NCI-H460 (cell line): ENCODE results near the gene SHD. TPM values are rescaled to one million over a fixed set of nuclear protein-coding genes. Genes with fewer than 3 reads are reported as not detected.
"Not testable (repeated sequence)": the region's sequence is repeated elsewhere in the genome, so short reads cannot be mapped to it uniquely, and the experiment has no call there.

Experiments used
- DNase-seq: peaks from one replicate; pipeline ENCODE4 v3.0.0-alpha.2; 2016; ENCODE audit warnings: low read depth; ENCODE audit errors: extremely low read depth
- total RNA-seq: library from RNA; depleted of rRNA; stranded (reverse); fragments of >200 nt; shearing (Covaris generic); gene quantifications from 2 replicates; pipeline ENCODE4 v1.2.3, GENCODE V29; 2014; rRNA removed

Gene SHD
- total RNA-seq, 1 experiment from 2014 or later, result not detected

GRCh38 chr19:4322942-4323665 is 44.0 kb downstream of the SHD start:
- no peak for DNase-seq

GRCh38 chr19:4323692-4324091 is 44.6 kb downstream of the SHD start:
- DNase-seq, result no peak

- DNase-seq, result no peak
These were observed 45.2 kb downstream of the SHD start for GRCh38 chr19:4324228-4324627.

GRCh38 chr19:4326215-4326836 is 47.3 kb downstream of the SHD start:
- no peak for DNase-seq

GRCh38 chr19:4326837-4327251 is 47.8 kb downstream of the SHD start:
- DNase-seq, result no peak

- no peak for DNase-seq
These were observed 48.3 kb downstream of the SHD start for GRCh38 chr19:4327252-4327876.

GRCh38 chr19:4327877-4328242 is 48.8 kb downstream of the SHD start:
- DNase-seq, result no peak

- DNase-seq, result no peak
These were observed 49.4 kb downstream of the SHD start for GRCh38 chr19:4328243-4328990.

GRCh38 chr19:4328991-4329681 is 50.1 kb downstream of the SHD start:
- DNase-seq, result not testable (repeated sequence)

- DNase-seq, result no peak
These were observed 50.8 kb downstream of the SHD start for GRCh38 chr19:4329858-4330257.

GRCh38 chr19:4334929-4335570 is 56.0 kb downstream of the SHD start:
- DNase-seq, result no peak

GRCh38 chr19:4337906-4338440 is 58.9 kb downstream of the SHD start:
- DNase-seq, result no peak

GRCh38 chr19:4338441-4339355 is 59.6 kb downstream of the SHD start, which contains the start of gene STAP2:
Gene STAP2 (minus strand): TSS chr19:4338827. CDS start chr19:4338753, 74 bp downstream.
- DNase-seq, result no peak

Other genes starting within 250 kb of the SHD start
- 12.2 and 14.1 TPM in 2 replicates for gene ZBTB7A, start 212.4 kb upstream of the SHD start, total RNA-seq
- 154 and 184 TPM in 2 replicates for gene MAP2K2, start 155.1 kb upstream of the SHD start, total RNA-seq
- gene CREB3L3, start 125.6 kb upstream of the SHD start, total RNA-seq, result not detected in 2 replicates
- gene SIRT6, start 96.7 kb upstream of the SHD start, total RNA-seq, result 13.9 and 14.8 TPM in 2 replicates
- gene ANKRD24, start 96.6 kb upstream of the SHD start, total RNA-seq, result 0.20 and 0.37 TPM in 2 replicates
- 0.30 TPM in 1 of 2 replicates, not detected in the other for gene EBI3, start 49.7 kb upstream of the SHD start, total RNA-seq
- gene YJU2, start 32.2 kb upstream of the SHD start, total RNA-seq, result 13.9 and 15.7 TPM in 2 replicates
- gene TMIGD2, start 23.1 kb downstream of the SHD start, total RNA-seq, result not detected in 2 replicates
- gene FSD1, start 25.3 kb downstream of the SHD start, total RNA-seq, result not detected in 2 replicates
- 2.6 TPM in 2 replicates for gene STAP2, start 59.6 kb downstream of the SHD start, total RNA-seq
- 2.3 and 3.5 TPM in 2 replicates for gene MPND, start 64.3 kb downstream of the SHD start, total RNA-seq
- 31.1 and 36.6 TPM in 2 replicates for gene SH3GL1, start 121.3 kb downstream of the SHD start, total RNA-seq
- 10.8 and 13.1 TPM in 2 replicates for gene CHAF1A, start 123.4 kb downstream of the SHD start, total RNA-seq
- 31.6 and 51.2 TPM in 2 replicates for gene UBXN6, start 178.5 kb downstream of the SHD start, total RNA-seq
- gene HDGFL2, start 193.0 kb downstream of the SHD start, total RNA-seq, result 15.1 and 15.6 TPM in 2 replicates
- 0.02 and 0.06 TPM in 2 replicates for gene PLIN4, start 239.2 kb downstream of the SHD start, total RNA-seq